Measurements from ENCODE around the gene KCTD3.

Gene KCTD3

DNA sequence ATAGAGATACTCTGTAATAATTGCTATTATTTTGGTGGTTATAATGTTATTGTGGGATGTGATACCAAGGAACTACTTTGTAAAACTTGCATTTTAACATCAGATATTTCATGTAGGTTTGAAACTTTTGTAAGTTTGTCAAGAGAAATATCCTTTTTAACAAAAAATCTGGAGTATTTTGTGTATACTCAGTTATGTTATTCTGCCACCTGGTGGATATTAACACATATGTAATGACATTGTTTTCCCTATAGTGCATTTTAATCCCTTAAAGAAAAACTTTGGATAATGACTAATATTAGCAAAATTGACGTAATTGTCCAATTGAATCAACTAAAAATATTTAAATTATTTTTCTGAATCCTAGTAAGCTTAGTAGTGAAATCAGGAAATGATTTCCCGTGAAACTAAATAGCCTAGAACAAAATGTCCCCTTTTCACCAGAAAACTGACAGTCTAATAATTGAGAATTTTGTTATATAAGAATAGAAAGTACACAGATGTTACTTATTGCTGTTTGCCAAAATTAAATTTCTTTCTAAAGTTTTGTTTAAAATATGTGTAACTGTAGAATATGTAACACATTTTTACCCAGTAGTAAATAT, 39.6 kb downstream of the KCTD3 start:
- DNase-seq = no peak

DNA sequence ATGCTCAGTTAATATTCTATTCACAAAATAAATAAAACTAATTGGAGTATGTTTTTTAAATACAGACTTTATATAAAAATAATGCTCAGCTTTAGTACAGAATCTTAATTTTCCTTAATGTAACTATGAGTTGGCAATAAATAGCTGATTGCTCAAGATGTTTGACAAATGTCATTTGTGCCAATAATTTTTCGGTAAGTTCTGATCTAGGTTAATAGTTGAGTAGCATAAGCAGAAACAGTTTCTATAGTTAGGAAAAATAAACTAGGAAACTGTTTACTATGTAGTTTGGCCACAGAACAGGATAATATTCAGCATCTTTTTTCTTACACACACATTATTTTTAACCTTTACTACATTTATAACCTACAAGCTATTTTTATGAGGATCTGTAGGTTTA, 40.3 kb downstream of the KCTD3 start:
- no peak for DNase-seq

DNA sequence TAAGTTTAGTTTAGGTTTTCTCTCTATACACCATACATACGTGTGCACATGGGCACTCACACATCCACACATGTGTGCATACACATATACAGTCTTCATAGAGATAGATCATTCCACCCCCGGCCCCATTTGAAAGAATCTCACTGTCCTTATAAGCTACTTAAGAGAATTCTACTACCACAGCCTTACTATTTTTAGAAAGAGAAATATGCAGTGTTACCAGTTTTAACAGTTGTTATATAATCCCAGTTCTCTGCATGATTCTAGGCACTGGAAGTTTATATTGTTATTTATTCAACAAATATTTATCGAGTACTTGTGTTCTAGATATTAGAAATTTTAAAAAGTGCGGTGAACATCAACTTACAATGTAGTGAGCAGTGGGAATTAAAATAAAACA, 41.5 kb downstream of the KCTD3 start:
- DNase-seq = no peak

DNA sequence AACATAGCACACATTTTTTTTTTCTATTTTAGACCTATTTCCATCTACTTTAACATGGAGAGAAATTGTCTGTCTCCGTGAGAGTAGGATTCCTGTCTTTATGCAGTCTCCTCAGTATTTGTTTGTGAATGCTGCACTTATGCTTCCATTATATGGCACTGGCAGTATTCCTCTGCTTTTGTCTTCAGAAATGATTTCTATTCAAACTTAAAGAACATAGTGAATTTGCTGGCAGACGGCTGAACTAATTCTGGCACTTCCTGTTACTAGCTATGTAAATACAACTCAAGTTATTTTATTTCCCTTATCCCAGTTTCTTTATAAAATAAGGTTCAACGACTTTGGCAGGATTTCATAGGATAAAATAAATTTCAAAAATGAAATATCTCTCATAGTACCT, 45.3 kb downstream of the KCTD3 start:
- no peak for DNase-seq

DNA sequence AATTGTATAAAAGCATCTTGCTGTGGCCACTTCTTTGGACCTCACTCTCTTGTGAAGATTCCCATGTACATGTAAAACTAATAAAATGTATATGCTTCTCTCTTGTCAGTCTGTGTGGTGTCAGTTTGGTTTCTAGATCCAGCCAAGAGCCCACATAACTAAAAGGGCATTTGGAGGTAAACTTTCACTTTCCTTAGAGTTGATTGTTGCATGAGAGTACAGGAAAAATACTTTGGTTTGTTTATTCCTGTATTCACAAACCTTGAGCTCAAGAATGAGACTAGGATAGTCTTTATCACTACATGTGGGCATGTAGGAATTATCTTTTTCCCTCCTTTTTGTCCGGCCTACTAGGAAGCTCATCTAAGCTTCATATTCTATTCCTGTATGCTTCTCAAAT, 50.9 kb downstream of the KCTD3 start:
- DNase-seq = no peak

DNA sequence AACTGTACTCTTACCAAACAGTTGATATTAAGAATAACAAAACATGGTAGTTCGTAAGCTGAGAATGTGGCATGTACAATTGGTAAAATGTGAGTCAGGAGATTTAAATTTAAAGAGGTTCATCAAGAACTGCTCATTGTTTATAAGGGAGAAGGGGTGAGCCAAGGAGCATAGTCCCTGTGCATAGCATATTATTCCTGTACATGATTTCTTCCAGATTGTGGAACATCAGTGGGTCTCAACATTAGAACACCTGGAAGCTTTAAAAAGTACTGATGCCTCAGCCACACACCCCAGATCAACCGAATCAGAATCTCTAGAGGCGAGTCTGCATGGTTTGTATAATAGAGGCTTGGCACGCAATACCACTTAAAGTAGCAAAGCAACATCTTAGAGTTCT, 56.1 kb downstream of the KCTD3 start:
- no peak for DNase-seq

DNA sequence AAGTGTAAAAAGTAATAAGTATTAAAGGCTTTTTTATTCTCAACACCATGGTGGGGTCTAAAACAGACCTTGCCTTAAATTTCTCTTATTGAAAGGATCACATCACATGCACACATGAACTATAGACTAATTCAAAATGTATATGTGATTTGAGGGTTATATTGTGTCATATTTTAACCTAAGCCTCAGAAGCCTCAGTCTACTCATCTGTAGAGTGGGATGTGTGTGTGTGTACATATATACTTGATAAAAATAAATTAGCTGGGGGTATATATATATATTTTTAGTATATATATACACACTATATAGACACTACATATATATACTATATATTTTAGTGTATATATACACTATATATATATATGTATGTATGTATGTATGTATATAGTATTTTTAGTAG, 58.8 kb downstream of the KCTD3 start:
- DNase-seq = no peak

DNA sequence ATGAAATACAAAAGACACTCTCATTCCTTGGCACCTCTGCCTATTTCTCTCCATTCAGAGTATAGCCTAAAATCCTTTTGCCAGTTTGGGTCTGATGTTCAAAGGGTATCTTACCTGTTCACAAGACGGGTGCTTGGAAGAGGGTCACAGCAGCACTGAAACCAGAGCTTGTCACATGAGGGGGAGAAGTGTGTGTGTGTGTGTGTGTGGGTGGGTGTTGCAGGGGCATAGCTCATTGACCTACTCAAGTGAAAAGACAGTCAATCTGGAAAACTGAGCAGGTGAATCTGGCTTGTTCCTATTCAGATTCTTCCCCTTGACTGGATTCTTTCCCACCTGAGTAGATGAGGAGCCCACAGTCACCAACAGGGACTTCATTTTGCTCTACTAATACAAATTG, 63.9 kb downstream of the KCTD3 start:
- no peak for DNase-seq

DNA sequence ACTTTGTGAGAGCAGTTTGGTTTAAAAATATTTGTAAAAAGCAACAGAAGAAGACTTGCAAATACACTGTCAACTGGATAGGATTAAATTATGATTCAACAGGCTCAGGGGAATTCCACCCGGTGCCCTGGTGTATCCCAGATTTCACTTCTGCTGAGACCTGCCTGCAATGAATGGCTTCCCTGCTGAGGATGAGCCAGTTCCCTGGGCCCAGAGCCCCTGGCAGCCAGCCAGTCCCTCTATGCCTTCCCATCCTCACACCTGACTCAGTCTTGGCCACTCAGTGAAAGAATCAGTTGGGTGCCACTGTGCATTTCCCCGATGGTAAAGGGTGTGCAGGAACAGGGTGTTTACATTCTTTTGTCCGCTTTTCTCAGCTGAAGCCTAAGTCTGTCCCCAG, 64.4 kb downstream of the KCTD3 start:
- DNase-seq = no peak

DNA sequence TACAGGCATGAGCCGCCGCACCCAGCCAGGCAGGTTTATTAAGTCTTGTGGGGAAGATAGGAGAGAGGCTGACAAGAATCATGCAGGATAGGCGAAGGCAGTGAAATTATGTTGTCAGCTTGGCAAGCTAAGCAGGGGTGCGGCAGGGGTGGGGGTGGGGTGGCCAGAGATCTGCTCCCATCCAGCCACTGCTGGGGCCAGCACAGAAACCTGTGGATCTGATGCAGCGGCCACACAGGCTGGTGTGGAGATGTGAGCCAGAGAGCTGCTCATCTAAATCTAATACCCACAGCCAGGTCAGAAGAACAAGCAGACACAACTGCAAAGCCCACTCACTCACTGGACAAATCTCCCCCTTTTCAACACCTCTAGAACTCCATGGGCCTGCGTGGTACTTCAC, 68.7 kb downstream of the KCTD3 start:
- no peak for DNase-seq

DNA sequence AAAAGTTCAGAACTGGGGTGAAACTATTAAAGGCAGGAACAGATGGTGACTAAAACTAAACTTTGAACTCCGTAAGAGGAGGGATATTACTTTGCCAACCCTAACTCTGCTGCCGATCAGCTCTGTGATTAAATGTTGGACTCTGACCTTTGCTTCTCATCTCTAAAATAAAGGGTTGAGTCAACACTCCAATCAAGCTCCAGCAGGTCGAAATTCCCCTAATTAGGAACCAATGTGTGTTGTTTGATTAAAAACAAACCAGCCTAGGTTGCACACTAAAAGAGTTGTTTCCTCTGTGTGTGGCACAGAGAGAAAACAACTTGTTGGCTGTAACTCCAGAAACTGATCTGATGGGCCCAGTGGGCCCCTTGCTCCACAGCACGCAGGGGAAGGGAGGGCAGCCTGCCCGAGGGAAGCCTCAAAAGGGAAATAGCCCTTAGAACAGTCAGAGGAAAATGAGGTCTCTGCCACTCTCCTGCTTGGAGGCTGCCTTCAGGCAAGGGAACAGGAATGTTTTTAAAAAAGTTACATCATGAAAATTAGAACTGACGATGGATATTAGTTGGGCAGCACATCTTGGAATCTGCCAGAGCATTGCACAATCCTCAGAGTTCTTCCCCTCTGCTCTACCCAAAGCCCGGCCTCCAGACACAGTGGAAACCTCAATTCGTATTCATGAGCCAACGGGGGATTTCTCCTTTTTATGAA, 69.3 kb downstream of the KCTD3 start:
- DNase-seq = no peak

DNA sequence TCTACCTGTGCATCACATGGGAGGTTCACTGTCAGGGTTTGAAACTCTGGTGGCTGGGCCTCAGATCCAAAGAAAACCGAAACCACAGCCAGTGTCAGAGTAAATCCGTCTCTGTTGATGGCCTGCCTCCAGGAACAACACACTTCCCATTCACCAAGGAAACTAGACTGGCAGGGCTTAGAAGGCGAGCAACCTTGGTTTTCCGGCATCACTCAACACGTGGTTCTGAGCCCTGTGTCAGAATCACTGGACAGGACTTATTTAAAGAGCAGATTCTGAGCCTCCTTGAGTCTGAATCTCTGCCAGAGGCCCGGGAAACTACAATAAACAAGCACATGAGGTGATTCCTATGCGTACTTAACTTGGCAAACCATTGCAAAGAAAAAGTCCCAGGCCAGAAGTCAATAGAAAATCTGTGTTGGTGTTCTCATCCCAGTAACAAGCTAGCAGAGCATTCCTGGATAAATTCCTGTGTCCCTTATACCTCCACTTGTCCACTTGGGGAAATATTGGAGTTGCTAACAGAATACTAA, 70.0 kb downstream of the KCTD3 start:
- no peak for DNase-seq

DNA sequence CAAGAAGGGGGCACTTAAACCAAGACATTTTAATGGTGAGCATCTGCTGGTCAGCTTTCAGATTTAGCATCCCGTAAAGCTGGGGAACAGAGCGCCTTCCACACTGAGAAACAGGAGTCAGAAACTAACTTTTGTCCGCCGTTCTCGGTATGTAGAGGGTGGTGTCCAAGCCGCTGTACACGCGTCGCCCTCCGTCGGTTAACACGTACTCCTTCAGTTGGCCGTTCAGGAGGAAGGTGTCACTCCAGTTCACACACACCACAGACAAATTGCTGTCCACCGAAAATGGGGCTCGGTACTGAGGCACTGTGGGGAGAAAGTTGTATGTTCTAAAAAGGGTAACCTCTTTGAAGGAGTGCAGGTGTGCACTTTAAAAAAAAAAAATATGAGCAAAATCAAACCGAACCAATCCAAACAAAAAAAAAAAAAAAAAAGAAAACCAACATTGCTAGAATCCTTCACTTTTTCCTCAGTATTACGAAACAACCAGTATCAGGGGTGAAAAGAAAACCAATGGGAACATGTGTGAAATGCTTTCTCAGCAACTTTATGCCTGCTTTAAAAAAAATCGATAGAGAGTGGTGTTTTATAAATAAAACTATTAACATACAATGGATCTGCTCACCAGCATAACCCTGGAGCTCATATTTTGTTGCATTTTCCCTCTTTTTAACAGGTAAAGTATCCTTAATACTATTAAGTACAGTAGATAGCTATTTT, 73.5 kb downstream of the KCTD3 start:
- DNase-seq = no peak

DNA sequence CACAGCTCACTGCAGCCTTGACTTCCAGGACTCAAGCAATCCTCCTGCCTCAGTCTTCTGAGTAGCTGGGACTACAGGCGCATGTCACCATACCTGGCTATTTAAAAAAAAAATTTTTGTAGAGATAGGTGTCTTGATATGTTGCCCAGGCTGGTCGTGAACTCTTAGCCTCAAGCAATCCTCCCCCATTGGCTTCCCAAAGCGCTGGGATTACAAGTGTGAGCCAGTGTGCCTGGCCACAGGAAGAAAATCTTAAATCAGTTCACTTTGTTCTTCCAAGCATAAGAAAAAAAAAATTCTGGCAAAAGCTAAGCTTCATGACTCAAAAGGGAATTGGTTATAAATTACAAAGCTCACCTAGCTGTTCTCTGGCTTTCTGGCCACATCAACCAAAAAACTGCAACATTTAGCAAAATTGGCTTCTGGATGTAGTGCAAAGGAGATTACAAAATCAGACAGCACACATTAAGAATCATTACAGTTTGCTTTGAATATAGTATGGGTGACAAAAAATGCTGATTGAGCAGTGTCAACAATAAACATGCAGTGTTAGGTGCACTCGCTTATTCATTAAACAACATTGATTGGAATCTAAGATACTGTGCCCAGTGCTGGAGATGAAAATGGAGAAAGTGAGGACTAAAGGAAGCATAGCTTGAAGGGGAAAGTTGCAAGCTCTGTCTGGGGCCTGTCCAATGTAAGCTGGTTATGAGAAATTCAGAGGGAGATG, 76.7 kb downstream of the KCTD3 start:
- no peak for DNase-seq

DNA sequence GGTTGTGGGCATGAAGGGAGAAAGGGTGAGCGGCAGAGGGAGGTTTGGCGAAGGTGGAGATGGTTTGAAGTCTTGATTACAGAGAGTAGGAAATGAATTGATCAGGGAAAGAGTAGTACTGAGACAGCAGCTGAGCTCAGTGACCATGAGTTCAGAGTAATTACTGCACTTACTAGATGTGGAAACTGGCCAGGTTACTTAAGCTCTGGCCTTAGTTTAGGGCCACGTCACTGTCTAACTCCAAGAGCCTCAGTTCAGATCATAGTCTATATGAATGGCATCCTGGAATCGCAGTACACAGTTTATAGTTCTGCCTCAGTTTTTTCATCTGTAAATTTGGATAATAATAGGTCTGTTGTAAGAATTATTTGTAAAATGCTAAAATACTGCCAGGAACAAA, 78.1 kb downstream of the KCTD3 start:
- no peak for DNase-seq

DNA sequence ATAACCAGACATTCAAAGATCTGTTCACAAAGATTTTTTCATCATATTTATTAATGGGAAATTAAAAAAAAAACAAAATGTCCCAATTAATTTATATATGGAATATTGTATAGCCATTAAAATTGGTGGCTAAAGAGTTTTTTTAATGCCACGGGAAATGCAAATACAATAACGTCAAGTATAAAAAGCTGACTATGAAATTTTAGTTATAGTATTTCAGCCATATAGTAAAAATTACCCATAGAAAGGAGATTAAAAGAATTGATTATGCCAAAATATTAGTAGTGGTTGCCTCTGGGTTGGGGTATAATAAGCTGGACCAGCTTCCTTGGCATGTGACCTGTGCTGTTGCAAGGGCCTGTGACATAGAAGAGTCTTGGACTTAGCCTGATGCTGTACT, 78.8 kb downstream of the KCTD3 start:
- DNase-seq = no peak

DNA sequence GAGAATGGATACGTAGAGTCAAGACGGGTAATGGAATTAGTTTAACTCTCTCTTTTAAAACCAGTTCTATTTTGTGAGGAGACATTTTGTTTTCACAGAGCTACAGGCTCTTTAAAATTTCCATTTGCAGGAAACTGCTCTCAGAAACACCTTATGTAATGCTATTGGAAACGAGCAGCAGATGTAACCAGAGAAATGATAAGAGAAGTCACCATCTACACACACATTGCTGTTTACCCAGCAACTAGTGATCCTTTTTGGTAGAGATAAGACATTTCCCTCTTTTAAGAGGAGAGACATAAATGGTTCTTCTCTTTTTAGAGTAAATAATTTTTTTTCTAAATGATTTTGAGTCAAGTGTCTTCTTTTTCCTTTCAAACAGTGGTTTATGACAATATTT, 80.6 kb downstream of the KCTD3 start:
- no peak for DNase-seq

DNA sequence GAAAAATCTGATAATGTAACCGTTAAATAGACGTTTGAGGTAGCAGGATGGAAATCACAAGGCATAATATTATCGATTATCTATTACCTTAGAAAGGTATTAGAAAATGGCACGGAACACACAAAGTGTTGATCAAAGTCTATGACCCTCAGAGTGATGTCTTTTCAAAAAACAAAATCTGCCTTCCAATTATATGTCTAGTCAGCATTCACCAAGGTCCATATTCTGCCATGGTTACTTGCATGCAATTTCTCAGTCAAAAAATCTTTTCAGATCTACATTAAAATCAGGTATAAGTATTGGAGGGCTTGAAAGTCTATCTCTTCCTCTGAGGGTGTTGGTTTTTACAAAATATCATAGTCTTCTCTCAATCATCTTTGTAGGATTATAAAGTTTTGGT, 81.9 kb downstream of the KCTD3 start:
- no peak for DNase-seq

DNA sequence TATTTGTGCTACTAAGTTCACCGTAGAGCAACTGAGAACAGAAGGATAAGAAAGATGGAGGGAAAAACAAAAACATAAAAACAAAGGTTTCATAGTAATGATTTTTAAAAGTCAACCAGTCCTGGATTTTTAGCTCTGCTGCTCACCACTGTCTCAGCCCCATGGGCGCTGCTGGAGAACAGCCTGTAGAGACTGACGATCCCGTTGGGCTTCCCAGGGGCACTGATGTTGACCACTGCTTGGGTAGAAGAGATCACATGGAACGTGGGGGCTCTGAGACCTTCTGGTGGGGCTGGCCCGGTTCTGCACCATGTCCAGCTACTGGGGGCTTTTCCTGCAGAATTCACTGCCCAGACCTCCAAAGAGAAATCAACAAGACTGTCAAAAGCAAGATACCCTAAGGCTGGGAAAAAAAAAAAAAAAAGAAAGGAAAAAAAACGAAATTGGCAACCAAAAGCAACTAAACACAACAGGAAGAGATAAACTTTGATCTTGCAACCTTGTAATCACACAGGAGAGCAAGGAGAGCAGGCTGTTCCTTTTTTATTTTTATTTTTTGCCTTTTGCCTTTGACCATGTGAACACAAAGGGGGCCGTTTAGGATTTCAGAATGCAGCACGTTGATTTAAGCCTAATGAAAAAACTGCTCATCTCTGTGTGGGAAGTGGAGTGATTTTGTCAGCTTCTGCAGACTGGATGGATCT, 83.5 kb downstream of the KCTD3 start:
- DNase-seq = no peak

DNA sequence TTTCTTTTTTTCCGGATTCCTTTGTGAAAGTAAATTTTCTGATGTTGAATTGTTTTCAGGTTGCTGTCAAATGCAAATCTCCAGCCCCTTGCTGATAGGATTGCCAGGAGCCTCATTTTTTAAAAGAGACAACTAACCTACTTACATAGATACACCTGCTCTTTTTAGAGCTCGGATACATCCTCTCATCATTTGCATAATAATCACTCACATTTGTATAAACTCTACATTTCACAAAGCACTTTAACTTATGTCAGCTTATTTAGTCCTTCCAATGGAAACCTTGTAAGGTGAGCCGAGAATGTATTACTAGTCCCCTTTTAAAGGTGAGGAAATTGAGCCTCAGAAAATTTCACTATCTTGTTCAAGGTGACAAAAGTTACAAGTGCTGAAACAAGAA, 84.8 kb downstream of the KCTD3 start:
- DNase-seq = no peak

DNA sequence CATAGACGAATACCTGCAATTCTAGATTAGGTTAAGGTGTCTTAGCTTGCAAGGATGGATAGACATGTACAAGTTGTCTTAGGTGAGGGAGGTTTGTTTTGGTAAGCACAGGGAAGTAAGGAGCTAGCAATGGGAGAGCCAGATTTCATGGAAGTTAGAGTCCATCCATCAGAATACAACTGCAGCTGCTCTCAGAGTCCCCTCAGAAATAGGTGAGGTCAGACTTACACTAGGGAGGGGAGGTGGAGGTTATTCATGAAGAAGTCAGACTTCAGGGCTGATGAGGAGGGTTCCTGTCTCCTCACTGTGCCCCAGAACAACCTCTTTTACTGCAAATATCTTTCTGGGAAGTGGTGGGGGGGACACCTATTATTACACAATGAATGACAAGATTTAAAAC, 85.3 kb downstream of the KCTD3 start:
- DNase-seq = no peak

DNA sequence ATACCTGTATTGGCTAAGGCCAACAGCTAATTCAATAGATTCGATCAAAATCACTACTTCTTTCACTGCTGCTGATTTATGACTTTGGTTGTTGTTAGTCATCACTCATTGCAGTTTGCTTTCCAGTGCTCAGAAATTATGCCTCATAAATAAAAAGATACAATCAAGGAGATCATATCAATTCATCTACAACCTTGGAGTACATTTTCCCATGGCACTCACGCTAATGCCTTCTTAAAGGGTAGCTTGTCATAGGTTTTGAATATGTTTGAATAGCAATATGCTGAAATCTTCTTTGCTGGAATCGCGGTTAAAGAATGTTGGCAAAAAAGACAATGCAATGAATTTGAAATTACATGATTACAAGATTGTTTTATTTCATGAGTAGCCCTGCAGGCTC, 89.9 kb downstream of the KCTD3 start:
- DNase-seq = no peak

DNA sequence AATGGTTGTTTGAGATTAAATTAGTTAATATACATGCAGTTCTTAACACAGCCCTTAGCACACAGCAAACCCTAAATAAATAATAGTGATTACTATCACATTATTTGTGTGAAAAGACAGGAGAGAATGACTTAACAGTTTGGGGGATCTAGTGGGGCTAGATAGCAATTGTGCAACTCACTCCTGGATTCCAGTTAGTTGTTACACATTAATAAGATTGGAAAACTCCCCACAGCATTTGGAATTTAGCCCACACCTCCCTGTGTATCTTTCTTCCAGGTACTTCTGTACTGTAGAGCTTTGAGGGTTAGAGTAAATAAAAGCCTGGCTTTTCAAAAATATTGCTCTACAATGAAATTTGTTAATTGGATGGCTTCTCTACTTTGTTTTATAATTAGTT, 93.2 kb downstream of the KCTD3 start:
- DNase-seq = no peak

All from activated CD4-positive, alpha-beta T cell treated with anti-CD3 and anti-CD28 coated beads for 48 hours (primary cell).